Fibroblast of gingiva (primary cell): ENCODE results near the gene URM1.
"Not testable (repeated sequence)": the region's sequence is repeated elsewhere in the genome, so short reads cannot be mapped to it uniquely, and the experiment has no call there.

Experiments
- DNase-seq: peaks from one replicate; pipeline ENCODE4 v3.0.0-alpha.2; 2011; ENCODE audit warnings: low read depth

The URM1 gene

DNA sequence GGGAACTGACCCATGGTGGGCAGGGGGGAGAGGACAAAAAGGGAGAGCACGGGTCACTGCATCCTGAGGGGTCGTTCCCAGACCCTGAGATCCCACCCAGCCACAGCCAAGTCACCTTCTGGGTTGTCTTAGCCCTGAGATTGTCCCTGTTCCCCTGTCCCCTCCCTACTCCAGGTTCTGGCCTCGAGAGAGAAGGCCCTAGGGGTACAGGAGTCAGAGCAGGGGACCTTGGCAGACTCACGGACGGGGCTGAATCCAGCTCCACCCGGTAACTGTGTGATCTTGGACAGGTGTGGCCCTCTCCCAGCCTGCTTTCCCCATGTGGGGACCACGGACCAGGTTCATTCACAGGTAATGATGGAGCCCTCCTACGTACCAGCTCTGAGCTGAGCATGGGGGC is 38.3 kb downstream of the URM1 start:
- no peak for DNase-seq

DNA sequence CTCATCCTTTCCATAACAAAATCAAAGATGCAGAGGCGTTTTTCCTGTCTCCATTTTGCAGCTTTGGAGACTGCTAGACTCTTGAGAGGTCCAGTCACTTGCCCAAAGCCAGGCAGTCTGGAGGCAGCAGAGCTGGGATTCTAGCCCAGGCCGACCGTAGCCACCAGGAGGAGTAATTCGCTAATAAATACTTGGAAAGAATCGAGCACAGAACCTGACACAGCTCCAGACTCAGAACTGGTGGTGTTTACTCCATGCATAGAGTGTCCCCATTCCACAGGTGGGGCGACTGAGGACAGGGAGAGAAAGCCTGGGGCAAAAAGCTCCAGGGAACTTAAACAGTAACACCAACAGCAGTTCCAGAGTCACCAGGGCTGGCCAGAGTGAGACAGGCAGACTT is 38.8 kb downstream of the URM1 start:
- no peak for DNase-seq

DNA sequence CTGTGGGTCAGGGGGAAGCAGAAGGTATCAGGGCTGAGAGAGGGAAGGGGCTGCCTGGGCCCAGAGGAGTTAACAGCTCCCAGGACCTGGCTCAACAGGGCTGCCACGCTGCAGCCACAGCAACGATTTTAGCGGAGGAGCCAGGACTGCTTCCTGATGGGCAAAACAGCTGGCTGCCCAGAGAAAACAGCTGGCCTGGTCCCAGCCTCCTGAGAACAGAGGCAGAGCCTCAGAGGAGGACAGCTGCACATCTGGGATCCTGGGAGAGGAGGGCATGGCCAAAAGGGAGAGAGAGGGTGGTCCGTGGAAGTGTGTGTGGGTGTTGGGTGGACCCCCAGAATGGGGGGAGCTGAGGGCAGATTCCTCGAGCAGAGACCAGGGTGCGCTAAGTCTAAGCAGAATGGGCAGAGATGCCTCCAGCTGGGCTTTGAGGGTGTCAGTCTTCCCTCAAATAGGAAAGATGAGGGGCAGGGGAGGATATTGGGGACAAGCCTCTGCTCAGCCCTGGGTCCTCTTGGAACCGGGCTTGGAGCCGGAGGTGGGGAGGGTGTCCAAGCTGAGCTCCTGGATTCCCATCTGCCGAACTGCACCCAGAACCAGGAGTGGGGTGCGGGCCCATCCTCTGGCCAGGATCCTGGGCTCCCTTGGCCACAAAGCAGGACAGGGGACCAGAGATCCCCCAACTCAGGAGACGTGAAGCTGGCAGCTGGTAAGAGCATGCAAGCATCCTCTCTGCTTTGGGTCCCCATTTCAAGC is 40.4 kb downstream of the URM1 start:
- no peak for DNase-seq

- no peak for DNase-seq
Observed at GRCh38 chr9:128412120-128412790, 41.1 kb downstream of the URM1 start.

GRCh38 chr9:128413728-128414127 is 42.6 kb downstream of the URM1 start:
- DNase-seq: not testable (repeated sequence)

- no peak for DNase-seq
Observed at GRCh38 chr9:128414461-128414860, 43.3 kb downstream of the URM1 start.

DNA sequence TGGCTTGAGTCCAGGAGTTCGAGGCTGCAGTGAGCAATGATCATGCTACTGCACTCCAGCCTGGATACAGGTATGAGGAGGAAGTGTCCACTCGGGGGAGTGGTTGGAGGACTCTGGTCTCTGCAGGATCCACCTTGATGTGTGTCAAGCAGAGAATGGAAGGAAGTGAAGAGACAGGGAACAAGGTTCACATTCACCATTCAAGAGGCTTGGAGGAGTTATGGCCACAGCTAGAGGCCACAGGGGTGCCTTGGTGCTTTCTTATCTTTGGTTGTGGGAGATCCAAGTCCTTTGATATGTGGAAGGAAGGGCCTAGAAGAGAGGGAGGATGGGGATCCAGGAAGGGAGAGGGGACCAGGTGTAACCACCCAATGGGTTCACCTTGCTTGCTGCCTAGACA is 44.1 kb downstream of the URM1 start:
- no peak for DNase-seq

DNA sequence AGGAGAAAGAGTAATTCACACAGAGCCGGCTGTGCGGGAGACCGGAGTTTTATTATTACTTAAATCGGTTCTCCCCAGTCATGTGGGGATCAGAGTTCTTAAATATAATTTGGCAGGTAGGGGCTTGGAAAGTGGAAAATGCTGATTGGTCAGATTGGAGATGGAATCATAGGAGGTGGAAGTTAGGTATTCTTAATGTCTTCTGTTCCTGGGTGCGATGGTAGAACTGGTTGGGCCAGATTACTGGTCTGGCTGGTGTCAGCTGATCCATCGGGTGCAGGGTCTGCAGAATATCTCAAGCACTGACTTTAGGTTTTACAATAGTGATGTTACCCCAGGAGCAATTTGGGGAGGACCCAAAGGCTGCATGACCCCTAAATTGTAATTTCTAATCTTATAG is 44.8 kb downstream of the URM1 start:
- DNase-seq: no peak

GRCh38 chr9:128416432-128417019 is 45.4 kb downstream of the URM1 start:
- no peak for DNase-seq

- peak; percentile 36 for DNase-seq
Observed at GRCh38 chr9:128419061-128419925, 48.1 kb downstream of the URM1 start.

DNA sequence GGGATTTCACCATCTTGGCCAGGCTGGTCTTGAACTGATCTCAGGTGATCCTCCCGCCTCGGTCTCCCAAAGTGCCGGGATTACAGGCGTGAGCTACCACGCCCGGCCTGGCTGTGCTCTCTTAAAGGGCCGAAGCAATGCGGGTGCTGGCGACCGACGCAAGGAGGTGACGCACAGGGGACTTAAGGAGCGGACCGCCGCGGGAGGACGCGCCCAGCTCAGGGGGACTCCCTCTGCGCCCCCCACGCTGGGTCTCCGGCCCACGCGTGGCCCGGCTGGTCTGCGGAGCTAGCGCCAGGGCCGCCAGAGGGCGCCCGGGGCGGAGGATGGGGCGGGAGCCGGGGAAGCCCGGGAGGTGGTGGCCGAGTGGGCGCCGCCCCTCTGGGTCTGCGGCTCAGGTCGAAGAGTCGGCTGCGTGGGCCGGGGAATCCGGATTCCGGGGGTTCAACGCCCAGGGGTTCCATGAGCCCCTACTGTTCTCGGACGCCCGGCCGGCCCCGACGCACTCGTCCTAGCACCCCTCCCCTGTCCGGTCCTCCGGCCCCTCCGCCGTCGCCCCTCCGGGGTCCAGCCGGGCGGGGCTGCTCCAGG is 49.0 kb downstream of the URM1 start:
- DNase-seq: peak; percentile 49

DNA sequence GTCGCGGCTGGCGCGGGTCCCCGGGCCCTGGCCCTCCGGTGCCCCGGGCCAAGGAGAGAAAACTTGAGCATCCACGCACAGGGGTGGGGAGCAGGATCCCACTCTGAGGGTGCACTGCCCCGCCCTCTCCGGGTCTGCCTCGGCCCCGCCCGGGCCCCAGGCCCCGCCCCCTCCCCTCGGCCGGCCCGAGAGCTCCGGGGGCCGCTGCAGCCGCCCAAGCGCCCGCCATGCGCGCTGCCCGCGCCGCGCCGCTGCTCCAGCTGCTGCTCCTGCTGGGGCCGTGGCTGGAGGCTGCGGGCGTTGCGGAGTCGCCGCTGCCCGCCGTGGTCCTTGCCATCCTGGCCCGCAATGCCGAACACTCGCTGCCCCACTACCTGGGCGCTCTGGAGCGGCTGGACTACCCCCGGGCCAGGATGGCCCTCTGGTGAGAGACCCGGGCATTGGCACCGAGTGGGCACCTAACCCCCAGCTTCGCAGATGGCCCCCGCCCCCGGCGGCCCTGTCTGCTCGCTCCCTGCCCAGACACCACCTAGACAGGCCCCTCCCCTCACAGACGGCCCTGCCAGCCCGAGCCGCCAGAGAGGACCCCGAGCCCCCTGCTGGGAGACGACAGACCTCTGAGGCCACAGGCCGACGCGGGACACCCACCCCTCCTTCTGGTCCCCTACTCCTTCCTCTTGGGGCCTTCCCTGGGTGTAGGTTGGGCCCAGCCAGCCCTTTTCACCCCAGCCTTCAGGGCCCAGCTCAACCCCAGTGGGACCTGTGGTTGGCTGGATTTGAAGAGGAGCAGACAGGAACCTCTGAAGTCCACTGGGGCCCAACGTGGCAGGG is 49.7 kb downstream of the URM1 start, which contains the start of gene CERCAM:
TSS of gene CERCAM (plus strand) at position 207 of the 831 bp plus-strand sequence. CDS start at position 228, 21 bp downstream.
- peak; percentile 27 for DNase-seq

- peak; percentile 39 for DNase-seq
Observed at GRCh38 chr9:128421482-128421996, 50.4 kb downstream of the URM1 start.

DNA sequence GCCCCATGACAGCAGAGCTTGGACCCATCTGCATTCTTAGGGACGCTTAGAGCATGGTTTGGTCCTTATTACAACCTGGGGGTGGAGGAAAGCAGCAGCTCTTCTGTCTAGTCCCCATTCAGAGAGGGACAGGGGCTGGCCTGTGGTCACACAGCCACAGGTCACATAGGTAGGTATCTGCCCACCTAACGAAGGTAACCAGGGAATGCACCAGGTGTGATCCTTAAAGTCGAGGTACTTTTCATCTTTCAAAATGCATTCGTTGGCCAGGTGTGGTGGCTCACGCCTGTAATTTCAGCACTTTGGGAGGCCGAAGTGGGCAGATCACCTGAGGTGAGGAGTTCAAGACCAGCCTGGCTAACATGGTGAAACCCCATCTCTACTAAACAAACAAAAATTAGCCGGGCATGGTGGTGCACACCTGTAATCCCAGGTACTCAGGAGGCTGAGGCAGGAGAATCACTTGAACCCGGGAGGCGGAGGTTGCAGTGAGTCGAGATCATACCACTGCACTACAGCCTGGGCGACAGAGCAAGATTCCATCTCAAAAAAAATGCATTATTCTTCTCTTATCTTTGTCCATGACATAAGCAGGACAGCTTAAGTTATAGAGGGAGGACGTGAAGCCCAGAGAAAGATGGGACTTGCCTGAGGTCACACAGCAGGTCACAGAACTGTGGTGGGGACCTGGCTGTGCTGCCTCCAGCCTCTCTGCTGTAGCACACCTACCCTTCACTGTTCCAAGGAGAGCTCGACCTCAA is 51.0 kb downstream of the URM1 start:
- DNase-seq: not testable (repeated sequence)

GRCh38 chr9:128422783-128423150 is 51.6 kb downstream of the URM1 start:
- DNase-seq: no peak

DNA sequence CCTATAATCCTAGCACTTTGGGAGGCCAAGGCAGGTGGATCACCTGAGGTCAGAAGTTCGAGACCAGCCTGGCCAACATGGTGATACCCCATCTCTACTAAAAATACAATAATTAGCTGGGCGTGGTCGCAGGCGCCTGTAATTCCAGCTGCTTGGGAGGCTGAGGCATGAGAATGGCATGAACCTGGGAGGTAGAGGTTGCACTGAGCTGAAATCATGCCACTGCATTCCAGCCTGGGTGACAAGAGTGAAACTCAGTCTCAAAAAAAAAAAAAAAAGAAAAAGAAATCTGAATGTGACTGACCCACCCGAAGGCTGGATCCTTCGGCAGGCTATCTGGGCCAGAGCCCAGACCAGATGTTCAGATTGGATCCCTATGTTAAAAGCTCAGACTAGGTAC is 52.2 kb downstream of the URM1 start:
- not testable (repeated sequence) for DNase-seq

- DNase-seq: no peak
Observed at GRCh38 chr9:128424268-128424780, 53.1 kb downstream of the URM1 start.

DNA sequence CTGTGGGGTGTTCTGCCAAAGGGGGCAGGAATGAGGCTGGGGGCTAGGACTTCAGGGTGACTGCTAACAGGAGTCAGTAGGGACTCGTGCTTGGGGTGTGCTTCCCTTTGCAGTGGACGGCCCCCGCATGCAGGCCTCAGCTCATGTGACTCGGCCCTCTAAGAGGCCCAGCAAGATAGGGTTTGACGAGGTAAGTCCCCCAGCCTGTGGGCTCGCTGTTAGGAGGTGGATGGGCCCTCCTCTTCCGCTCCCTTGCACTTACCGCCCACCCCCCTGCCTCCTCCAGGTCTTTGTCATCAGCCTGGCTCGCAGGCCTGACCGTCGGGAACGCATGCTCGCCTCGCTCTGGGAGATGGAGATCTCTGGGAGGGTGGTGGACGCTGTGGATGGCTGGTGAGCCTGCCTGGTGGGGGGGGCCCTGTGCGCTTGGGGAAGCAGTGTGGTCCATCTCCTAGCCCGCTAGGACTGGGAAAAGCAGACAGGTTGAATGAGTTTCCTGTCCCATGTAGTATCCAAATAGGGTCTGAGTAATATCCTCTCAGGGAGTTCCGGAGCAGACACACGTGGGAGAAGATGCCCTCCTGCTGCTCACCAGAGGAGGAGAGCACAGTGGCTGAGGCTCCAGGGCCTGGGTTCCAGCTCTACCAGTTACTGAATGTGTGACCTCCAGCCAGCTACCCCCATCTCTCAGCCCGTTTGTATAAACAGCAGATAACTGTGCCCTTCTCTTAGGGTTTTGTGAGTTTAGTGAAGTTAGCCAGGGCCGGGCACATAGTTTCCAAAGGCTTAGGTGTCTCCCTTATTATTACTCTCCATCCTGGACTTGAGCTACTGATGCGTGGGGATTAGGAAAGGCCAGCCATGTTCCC is 57.7 kb downstream of the URM1 start:
- no peak for DNase-seq
